H1 (cell line): Measurements from ENCODE around the gene DDOST. TPM values are rescaled to one million over a fixed set of nuclear protein-coding genes. Genes with fewer than 3 reads are reported as not detected.

Experiments
- CTCF ChIA-PET: fragments of 300-600 bp; sonication (Branson Sonifier 250); formaldehyde crosslinking; loops from one replicate; lab custom pipeline; 2021; ENCODE audit not compliant: partially characterized antibody; lab: Charles Lee
- POLR2A ChIA-PET: fragments of 300-600 bp; sonication (Branson Sonifier 250); formaldehyde crosslinking; loops from one replicate; lab custom pipeline; 2021; ENCODE audit warnings: inconsistent platforms; ENCODE audit not compliant: partially characterized antibody; lab: Charles Lee
- DNase-seq, 2 experiments: peaks; one replicate each; pipeline versions ENCODE4 v3.0.0 to v3.0.0-alpha.2; 2010 to 2022; ENCODE audit warnings: low spot score in 2 of 2, low read depth in 1 of 2, mixed read lengths in 1 of 2
- FAIRE-seq: peaks from 2 replicates; lab custom pipeline; 2011; peaks lifted over from hg19 to GRCh38; lab: Jason Lieb, UNC
- H2AFZ ChIP-seq: 2 replicates; pipeline ENCODE4 v1.8.1; 2012; ENCODE audit warnings: low read length, inconsistent platforms
- H2AK5ac ChIP-seq: 2 replicates; pipeline ENCODE4 v1.6.1; 2013; ENCODE audit warnings: low read depth, low read length
- H2BK120ac ChIP-seq: replicated peaks from 2 replicates; pipeline ENCODE3; 2013; ENCODE audit warnings: low read depth, low read length, inconsistent platforms
- H2BK12ac ChIP-seq: 2 replicates; pipeline ENCODE4 v1.6.1; 2013; ENCODE audit warnings: low read depth, low read length
- H2BK15ac ChIP-seq: 2 replicates; pipeline ENCODE4 v1.6.1; 2013; ENCODE audit warnings: low read length
- H2BK20ac ChIP-seq: 2 replicates; pipeline ENCODE4 v1.6.1; 2013; ENCODE audit warnings: low read length
- H2BK5ac ChIP-seq: 2 replicates; pipeline ENCODE4 v1.6.1; 2013; ENCODE audit warnings: low read depth, low read length
- H3K14ac ChIP-seq: 2 replicates; pipeline ENCODE4 v1.6.1; 2013; ENCODE audit warnings: inconsistent platforms; ENCODE audit not compliant: insufficient read length
- H3K18ac ChIP-seq: 2 replicates; pipeline ENCODE4 v1.6.1; 2013; ENCODE audit warnings: low read length; ENCODE audit errors: extremely low read depth
- H3K23ac ChIP-seq: 2 replicates; pipeline ENCODE4 v1.6.1; 2013; ENCODE audit warnings: inconsistent platforms; ENCODE audit not compliant: insufficient read length
- H3K23me2 ChIP-seq: 2 replicates; pipeline ENCODE4 v1.6.1; 2013; ENCODE audit warnings: low read depth, low read length
- H3K27ac ChIP-seq: 2 replicates; pipeline ENCODE4 v1.6.1; 2011; ENCODE audit warnings: low read depth, low read length, inconsistent platforms
- H3K27me3 ChIP-seq, 4 experiments: replicated peaks in 1 of 4; 1 replicate in 1 of 4; 2 replicates in 3 of 4; pipeline versions ENCODE4 v1.6.1 to v1.8.1; 2011 to 2013; ENCODE audit warnings: low read length in 3 of 4, mild to moderate bottlenecking in 3 of 4, inconsistent platforms in 2 of 4, mixed read lengths in 2 of 4, moderate library complexity in 1 of 4; ENCODE audit not compliant: control insufficient read depth in 3 of 4, insufficient read depth in 3 of 4; ENCODE audit errors: extremely low read depth in 1 of 4
- H3K36me3 ChIP-seq, 4 experiments: 2 replicates each; pipeline versions ENCODE4 v1.6.1 to v1.8.1; 2011 to 2013; ENCODE audit warnings: mild to moderate bottlenecking in 4 of 4, low read length in 3 of 4, moderate library complexity in 2 of 4, control low read depth in 1 of 4, inconsistent platforms in 1 of 4; ENCODE audit not compliant: insufficient read depth in 4 of 4, control insufficient read depth in 2 of 4
- H3K4ac ChIP-seq: replicated peaks from 2 replicates; pipeline ENCODE3; 2013; ENCODE audit warnings: low read length, low read depth, mixed read lengths, inconsistent platforms; ENCODE audit not compliant: insufficient read length
- H3K4me1 ChIP-seq, 4 experiments: replicated peaks in 1 of 4; 1 replicate in 1 of 4; 2 replicates in 3 of 4; pipeline versions ENCODE4 v1.6.1 to v1.8.1; 2011 to 2013; ENCODE audit warnings: low read length in 3 of 4, inconsistent platforms in 2 of 4, mixed read lengths in 1 of 4; ENCODE audit not compliant: insufficient read depth in 4 of 4, control insufficient read depth in 3 of 4
- H3K4me2 ChIP-seq, 2 experiments: 2 replicates each; pipeline versions ENCODE4 v1.6.1 to v1.8.1; 2011 to 2013; ENCODE audit warnings: low read depth in 2 of 2, low read length in 2 of 2, control low read depth in 1 of 2, inconsistent platforms in 1 of 2, mild to moderate bottlenecking in 1 of 2; ENCODE audit not compliant: insufficient read depth in 1 of 2
- H3K4me3 ChIP-seq, 4 experiments: fragments of 200-600, 300-600 bp in 1 of 4; sonication (generic), shearing (Covaris generic), sonication (Bioruptor Twin) in 1 of 4; 2 replicates each; pipeline versions ENCODE4 v1.5.1 to v1.8.1; 2011 to 2016; ENCODE audit warnings: low read length in 4 of 4, low read depth in 3 of 4, control low read depth in 2 of 4, inconsistent platforms in 2 of 4, mild to moderate bottlenecking in 2 of 4, mixed read lengths in 1 of 4, moderate library complexity in 1 of 4; ENCODE audit not compliant: insufficient read depth in 2 of 4; ENCODE audit errors: extremely low read depth in 1 of 4
- H3K56ac ChIP-seq: replicated peaks from 2 replicates; pipeline ENCODE3; 2013; ENCODE audit warnings: low read depth, mild to moderate bottlenecking, mixed read lengths, low read length, inconsistent platforms; ENCODE audit not compliant: insufficient read length
- H3K79me1 ChIP-seq: 2 replicates; pipeline ENCODE4 v1.6.1; 2013; ENCODE audit warnings: low read depth, low read length, control low read depth
- H3K79me2 ChIP-seq, 2 experiments: 2 replicates each; pipeline versions ENCODE4 v1.6.1 to v1.8.1; 2012 to 2013; ENCODE audit warnings: low read length in 2 of 2, mild to moderate bottlenecking in 2 of 2, inconsistent platforms in 1 of 2; ENCODE audit not compliant: insufficient read depth in 2 of 2, control insufficient read depth in 1 of 2
- H3K9ac ChIP-seq, 4 experiments: replicated peaks in 1 of 4; 1 replicate in 1 of 4; 2 replicates in 3 of 4; pipeline versions ENCODE4 v1.6.1 to v1.8.1; 2011 to 2013; ENCODE audit warnings: low read depth in 3 of 4, low read length in 3 of 4, control low read depth in 2 of 4, mild to moderate bottlenecking in 2 of 4, moderate library complexity in 2 of 4, inconsistent platforms in 1 of 4; ENCODE audit errors: extremely low read depth in 1 of 4
- H3K9me3 ChIP-seq, 2 experiments: 2 replicates each; pipeline versions ENCODE4 v1.6.1 to v1.8.1; 2012 to 2013; ENCODE audit warnings: mild to moderate bottlenecking in 2 of 2, moderate library complexity in 2 of 2, control low read depth in 1 of 2, inconsistent platforms in 1 of 2, low read depth in 1 of 2, low read length in 1 of 2, mixed read lengths in 1 of 2; ENCODE audit not compliant: insufficient read depth in 2 of 2
- H4K20me1 ChIP-seq, 2 experiments: replicated peaks in 1 of 2; 2 replicates each; pipeline versions ENCODE3 to v1.8.1; 2011 to 2013; ENCODE audit warnings: inconsistent platforms in 2 of 2, low read length in 2 of 2, mild to moderate bottlenecking in 1 of 2; ENCODE audit not compliant: insufficient read depth in 2 of 2, control insufficient read depth in 1 of 2
- H4K5ac ChIP-seq: 2 replicates; pipeline ENCODE4 v1.6.1; 2013; ENCODE audit warnings: low read length, low read depth, mixed read lengths, inconsistent platforms; ENCODE audit not compliant: insufficient read length
- H4K8ac ChIP-seq: 2 replicates; pipeline ENCODE4 v1.8.0; 2013; ENCODE audit warnings: mild to moderate bottlenecking, moderate library complexity, low read length, inconsistent platforms; ENCODE audit not compliant: insufficient read depth; ENCODE audit errors: extremely low read depth
- H4K91ac ChIP-seq: replicated peaks from 2 replicates; pipeline ENCODE3; 2013; ENCODE audit warnings: low read length, mixed read lengths, inconsistent platforms; ENCODE audit not compliant: insufficient read length
- BACH1 ChIP-seq: IDR thresholded peaks from 2 replicates; pipeline ENCODE4 v1.6.1; 2012; ENCODE audit warnings: low read length, improper control_type of control experiment
- BRCA1 ChIP-seq: IDR thresholded peaks from 2 replicates; pipeline ENCODE4 v1.6.1; 2012; ENCODE audit warnings: low read depth, low read length, improper control_type of control experiment
- CHD2 ChIP-seq: IDR thresholded peaks from 2 replicates; pipeline ENCODE4 v1.6.1; 2012; ENCODE audit warnings: low read length, improper control_type of control experiment
- CREB1 ChIP-seq: IDR thresholded peaks from 2 replicates; pipeline ENCODE4 v1.6.1; 2012; ENCODE audit warnings: inconsistent platforms
- FOSL1 ChIP-seq: IDR thresholded peaks from 2 replicates; pipeline ENCODE4 v1.6.1; 2011; ENCODE audit warnings: mild to moderate bottlenecking, low read depth, low read length, moderate library complexity; ENCODE audit not compliant: insufficient read depth
- HDAC2 ChIP-seq, 2 experiments: fragments of 300-600 bp in 1 of 2; sonication (generic) in 1 of 2; IDR thresholded peaks; 2 replicates each; pipeline ENCODE4 v1.6.1; 2011 to 2012; ENCODE audit warnings: low read depth in 2 of 2, low read length in 2 of 2, mild to moderate bottlenecking in 2 of 2, moderate library complexity in 2 of 2, borderline replicate concordance in 1 of 2, inconsistent platforms in 1 of 2
- NRF1 ChIP-seq: IDR thresholded peaks from 2 replicates; pipeline ENCODE4 v1.6.1; 2011; ENCODE audit warnings: mild to moderate bottlenecking, low read depth, low read length, improper control_type of control experiment
- SIX5 ChIP-seq: IDR thresholded peaks from 2 replicates; pipeline ENCODE4 v1.6.1; 2011; ENCODE audit warnings: mild to moderate bottlenecking, low read depth, low read length
- USF2 ChIP-seq: IDR thresholded peaks from 2 replicates; pipeline ENCODE4 v1.6.1; 2011; ENCODE audit warnings: low read length, improper control_type of control experiment
- WGBS, 2 experiments: shearing (Covaris generic) in 1 of 2; methylation state at CpG; one replicate each; pipeline versions ENCODE4 v1.1.6 to v1.1.7; 2013 to 2015; ENCODE audit warnings: low lambda C conversion rate in 2 of 2, mixed read lengths in 2 of 2, inconsistent platforms in 1 of 2, low coverage in 1 of 2, missing lambda C conversion rate in 1 of 2; ENCODE audit not compliant: insufficient replicate concordance in 2 of 2, insufficient coverage in 1 of 2, insufficient read length in 1 of 2; ENCODE audit errors: extremely low coverage in 1 of 2, missing lambda C conversion rate in 1 of 2; 5-methylcytosine and 5-hydroxymethylcytosine counted together
- polyA plus RNA-seq, 7 experiments: library from polyadenylated mRNA; depleted of rRNA in 3 of 7; stranded (reverse) in 5 of 7; unstranded in 2 of 7; fragments of >200 nt in 5 of 7; fragments of 200-250 nt in 2 of 7; gene quantifications; 1 replicate in 5 of 7; 2 replicates in 1 of 7; 4 replicates in 1 of 7; pipeline versions ENCODE4 v1.2.1 to v1.2.3, GENCODE V29; 2011 to 2013; ENCODE audit warnings: missing spikeins in 2 of 7, mixed read lengths in 2 of 7
- total RNA-seq: library from RNA; stranded (reverse); fragmentation: NEBNext Ultra II Directional; extraction: Animal tissue kit (Norgen Biotek cat#: 25700); gene quantifications from 2 replicates; pipeline ENCODE4 v1.2.1, GENCODE V29; 2021

Gene DDOST
- total and polyA plus RNA-seq, 2 of the 8 experiments (the other 6 are each of a cell fraction or from before 2014, with no cell fraction given) = 253 to 336 TPM

- POLR2A ChIA-PET = interaction anchor here (1.4 kb wide), 1 partner anchor 14 kb away, joined by 3 read pairs; no protein-coding TSS in a partner anchor
Measured at GRCh38 chr1:20611652-20612051, 49.5 kb downstream of the DDOST start.

More at GRCh38 chr1:20611652-20612051, 49.5 kb downstream of the DDOST start:
- H2BK5ac ChIP-seq = no peak overlapping the region
- H3K4me2 ChIP-seq = no peak overlapping the region
- no peaks in the 10 kb centered on the region for H3K36me3 ChIP-seq
- no peak for DNase-seq
- H4K8ac ChIP-seq = no peak overlapping the region
- no peak overlapping the region for H4K5ac ChIP-seq
- no peak overlapping the region for H2BK20ac ChIP-seq
- no peak overlapping the region for H2AFZ ChIP-seq
- no peaks in the 10 kb centered on the region for H3K23me2 ChIP-seq
- no peak for FAIRE-seq
- H3K4me3 ChIP-seq = no peak overlapping the region
- H4K91ac ChIP-seq = no peak overlapping the region
- H2AK5ac ChIP-seq = no peak overlapping the region
- TF ChIP-seq SIX5 (no peak), USF2 (no peak), FOSL1 (no peak), CHD2 (no peak), HDAC2 (IDR thresholded peaks at IDR 0.05; ENCODE audit: borderline replicate concordance in 1 of 2, low read depth in 2 of 2, low read length in 2 of 2) (no peak), CREB1 (no peak), BRCA1 (no peak), NRF1 (no peak), BACH1 (no peak)
- H2BK12ac ChIP-seq = no peak overlapping the region
- no peak overlapping the region for H3K14ac ChIP-seq
- H3K27me3 ChIP-seq = no peaks in the 10 kb centered on the region
- H3K4ac ChIP-seq = no peak overlapping the region
- H3K79me1 ChIP-seq = no peaks in the 10 kb centered on the region
- 93% methylated on average over 5 of the region's 5 CpGs; no CpG with 5 or more reads in 1 of the 2 experiments for WGBS, 2 experiments
- H2BK15ac ChIP-seq = no peak overlapping the region
- peaks cover 0 to 5% (median 4%) of the 10 kb centered on the region in 4 experiments; a peak in 4 of 7 replicates for H3K4me1 ChIP-seq
- H3K79me2 ChIP-seq = no peaks in the 10 kb centered on the region
- H3K56ac ChIP-seq = no peak overlapping the region
- H3K9me3 ChIP-seq = no peaks in the 10 kb centered on the region
- CTCF ChIA-PET = no interaction called here
- no peak overlapping the region for H2BK120ac ChIP-seq
- H3K18ac ChIP-seq = no peak overlapping the region
- H3K27ac ChIP-seq = no peak overlapping the region
- no peak overlapping the region for H3K23ac ChIP-seq
- H3K9ac ChIP-seq = no peak overlapping the region
- no peaks in the 10 kb centered on the region for H4K20me1 ChIP-seq
